GM19467 (cell line): ENCODE data around the gene TOMM6.
"Not testable (repeated sequence)": the region's sequence is repeated elsewhere in the genome, so short reads cannot be mapped to it uniquely, and the experiment has no call there.

Experiments used
- ATAC-seq: cut with Tn5 transposase; IDR thresholded peaks from one replicate; pipeline ENCODE4 v1.9.1; 2021; ENCODE audit warnings: mild to moderate bottlenecking, moderate library complexity; ENCODE audit not compliant: unreplicated experiment

TOMM6 gene

GRCh38 chr6:41759905-41760579 lies 27.5 kb upstream of the TOMM6 start:
- ATAC-seq, result no peak

DNA sequence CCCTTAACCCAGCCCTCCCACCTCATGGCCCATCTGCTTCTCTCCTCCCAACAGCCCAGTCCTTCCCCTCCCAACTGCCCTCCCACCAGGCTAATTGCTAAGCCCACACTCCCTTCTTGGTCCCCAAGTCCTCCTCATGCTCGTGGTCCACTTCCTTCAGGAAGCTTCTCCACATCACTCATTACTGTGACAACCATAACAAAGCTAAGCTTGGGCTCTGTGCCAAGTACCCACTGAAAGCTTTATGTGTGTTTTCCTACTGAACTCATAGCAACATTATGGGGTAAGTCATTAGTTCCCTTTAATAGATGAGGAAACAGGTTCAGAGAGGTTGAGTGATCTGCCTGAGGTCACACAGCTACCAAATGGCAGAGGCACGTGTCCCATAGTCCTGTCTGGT lies 24.0 kb upstream of the TOMM6 start:
- no peak for ATAC-seq

DNA sequence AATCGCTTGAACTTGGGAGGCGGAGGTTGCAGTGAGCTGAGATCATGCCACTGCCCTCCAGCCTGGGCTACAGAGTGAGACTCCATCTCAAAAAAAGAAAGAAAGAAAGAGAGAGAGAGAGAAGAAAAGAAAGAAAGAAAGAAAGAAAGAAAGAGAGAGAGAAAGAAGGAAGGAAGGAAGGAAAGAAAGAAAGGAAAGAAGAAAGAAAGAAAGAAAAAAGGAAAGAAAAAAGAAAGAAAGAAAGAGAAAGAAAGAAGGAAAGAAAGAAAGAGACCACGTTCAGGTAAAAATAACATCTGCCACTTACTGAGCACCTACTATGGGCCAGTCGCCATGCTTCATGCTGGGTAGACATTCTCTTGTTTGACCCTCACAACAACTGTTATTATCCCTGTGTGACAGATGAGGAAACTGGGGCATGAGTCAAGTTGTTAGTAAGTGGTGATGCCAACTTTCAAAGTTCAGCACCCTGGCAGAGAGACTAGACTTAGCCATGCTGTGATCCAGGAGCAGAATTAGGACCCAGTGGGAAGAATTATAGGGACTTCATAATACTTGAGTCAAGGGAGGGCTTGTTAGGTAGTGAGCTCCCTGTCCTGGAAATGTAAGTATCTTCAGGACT lies 21.3 kb upstream of the TOMM6 start:
- ATAC-seq, result not testable (repeated sequence)

DNA sequence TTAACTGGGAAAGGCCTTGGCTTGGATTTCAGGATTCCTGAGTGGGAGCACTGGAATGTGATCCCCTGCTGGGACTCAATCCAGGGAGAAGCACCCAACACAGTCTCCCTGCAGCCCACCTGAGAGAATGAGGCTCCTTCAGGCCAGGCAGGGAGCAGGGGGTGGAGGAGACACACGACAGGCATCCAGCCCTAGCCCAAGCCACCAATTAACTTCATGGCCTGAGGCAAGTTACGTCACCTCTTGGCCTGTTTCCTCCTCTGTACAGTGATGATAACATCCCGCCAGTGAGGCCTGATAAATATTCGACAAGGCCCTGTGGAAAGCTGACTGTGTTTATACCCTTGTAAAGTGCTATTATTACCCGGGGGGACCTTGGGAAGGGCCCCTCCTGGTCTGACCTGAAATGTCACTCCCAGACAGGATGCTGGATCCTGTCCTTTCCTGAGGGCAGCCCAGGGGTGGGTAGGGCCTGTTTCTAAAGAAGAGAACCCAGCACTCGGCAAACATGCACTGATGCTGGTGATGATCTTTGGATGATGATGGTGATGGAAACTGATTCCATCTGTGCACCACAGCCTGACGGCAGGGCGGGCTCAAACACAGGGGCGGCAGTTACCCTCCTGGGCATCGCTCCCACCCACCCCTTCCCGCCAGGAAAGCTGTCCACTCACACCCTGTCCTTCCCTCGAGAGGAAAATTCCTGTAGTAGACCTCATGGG lies 20.2 kb upstream of the TOMM6 start:
- no peak for ATAC-seq

DNA sequence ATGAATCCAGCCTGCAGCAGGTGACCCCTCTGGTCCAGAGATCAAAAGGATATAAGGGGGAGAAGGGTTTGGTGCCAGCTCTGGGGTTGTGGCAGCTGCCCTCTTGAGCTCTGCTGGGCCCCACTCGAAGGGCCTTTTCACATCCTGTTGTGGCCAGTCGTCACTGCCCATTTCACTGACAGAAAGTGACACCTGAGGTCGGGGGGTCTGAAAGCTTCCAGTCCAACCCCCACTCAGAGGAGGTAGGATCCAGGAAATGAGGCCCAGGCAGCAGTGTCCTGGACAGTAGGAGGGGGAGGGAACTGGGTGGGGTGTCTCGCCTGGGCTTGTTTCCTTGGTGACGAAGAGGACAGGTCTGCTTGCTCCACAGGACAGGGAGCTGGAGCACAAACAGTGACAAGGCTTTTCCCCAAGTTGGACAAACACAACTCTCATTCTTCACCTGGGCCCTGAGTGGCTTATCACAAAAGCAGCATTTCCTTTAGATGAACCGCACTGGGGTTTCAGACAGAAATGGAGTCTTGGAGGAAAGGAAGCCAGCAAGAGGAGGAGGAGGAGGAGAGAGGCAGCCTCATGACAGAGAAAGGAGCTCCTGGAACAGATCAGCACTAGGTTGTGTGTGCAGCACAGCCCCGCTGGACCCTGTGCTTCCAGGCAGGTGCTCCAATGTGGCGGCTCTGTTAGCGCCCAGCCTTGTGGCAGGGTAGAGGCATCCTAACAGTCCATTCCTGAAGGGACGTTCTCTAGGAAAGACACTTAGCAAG lies 18.8 kb upstream of the TOMM6 start:
- no peak for ATAC-seq

DNA sequence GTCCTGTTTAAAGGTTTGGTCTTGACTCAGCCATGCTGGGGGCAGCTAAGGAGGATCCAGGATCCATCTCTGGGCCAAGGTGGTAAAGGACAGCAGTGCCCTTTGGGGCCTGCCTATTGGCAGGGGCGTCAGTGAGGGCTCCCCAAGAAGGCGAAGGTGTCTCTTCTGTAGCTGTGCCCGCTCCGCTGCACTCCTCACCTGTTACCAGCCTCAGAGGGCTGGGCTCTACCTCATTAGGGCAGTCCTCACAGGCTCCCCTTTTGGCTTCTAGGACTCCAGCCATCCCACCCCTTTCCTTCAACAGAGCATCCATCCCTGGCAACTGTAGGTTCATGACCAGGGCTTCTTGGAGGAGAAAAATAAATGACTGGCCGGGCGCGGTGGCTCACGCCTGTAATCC lies 18.1 kb upstream of the TOMM6 start:
- no peak for ATAC-seq

- ATAC-seq, result no peak
These were observed 17.0 kb upstream of the TOMM6 start for GRCh38 chr6:41770381-41771057.

DNA sequence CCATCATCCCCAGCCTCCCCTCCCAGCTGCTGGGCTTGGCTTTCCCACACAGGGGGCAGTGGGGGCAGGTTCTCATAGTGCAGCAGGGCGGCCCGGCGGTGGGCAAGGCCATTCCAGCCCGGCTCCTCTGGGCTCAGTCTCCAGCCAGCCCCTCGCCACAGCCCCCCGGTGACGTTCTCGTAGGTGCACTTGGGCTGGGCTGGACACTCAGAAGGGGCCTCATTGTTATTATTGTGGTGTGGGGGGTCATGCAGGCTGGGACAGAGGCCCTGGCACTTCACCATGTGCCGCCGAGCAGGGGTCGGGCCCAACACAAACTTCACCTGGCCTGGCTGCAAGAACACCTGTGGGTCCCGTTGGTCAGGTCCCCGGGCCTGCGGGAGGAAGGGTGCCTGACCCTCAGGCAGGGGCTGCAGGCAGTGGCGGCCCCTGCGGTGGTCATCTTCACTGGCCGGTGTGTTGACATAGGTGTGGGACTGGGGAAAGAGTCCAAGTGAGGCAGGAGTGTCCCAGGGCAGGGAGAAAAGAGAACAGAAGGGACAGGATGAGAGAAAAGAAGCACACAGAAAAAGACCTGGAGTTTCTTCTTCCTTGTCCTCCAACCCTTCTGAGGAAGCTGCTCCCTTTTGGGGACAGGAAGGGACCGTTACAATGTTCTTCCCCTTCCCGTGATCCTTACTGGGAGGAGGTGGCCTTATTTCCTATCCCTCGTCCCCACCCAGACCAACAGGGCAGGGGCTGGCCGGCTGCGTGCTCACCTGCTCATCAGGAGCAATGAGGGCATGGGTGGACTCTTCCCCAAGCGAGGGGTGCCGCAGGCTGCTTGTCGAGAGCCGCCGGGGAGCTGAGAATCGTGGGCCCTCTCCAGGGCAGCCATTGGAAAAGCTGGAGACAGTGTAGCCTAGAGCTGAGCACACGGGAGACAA lies 16.2 kb upstream of the TOMM6 start:
- no peak for ATAC-seq

DNA sequence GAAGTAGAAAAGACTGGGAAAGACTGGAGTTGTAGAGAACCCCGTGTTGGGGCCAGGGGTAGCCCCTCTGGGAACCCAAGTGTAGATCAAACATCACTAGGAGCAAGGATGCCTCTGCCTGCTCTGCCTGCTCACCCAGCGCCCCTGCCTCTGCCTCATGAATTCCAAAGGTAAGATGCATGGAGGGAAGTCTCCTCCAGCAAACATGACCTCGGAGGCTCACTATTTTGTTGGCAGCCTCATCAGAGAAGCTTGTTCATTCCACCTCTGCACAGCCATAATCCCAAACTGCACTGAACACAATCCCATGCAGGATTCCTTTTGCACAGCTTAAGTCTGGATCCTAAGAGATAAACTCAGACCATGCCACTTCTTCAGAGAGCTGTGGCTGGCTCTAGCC lies 12.7 kb upstream of the TOMM6 start:
- ATAC-seq, result no peak

DNA sequence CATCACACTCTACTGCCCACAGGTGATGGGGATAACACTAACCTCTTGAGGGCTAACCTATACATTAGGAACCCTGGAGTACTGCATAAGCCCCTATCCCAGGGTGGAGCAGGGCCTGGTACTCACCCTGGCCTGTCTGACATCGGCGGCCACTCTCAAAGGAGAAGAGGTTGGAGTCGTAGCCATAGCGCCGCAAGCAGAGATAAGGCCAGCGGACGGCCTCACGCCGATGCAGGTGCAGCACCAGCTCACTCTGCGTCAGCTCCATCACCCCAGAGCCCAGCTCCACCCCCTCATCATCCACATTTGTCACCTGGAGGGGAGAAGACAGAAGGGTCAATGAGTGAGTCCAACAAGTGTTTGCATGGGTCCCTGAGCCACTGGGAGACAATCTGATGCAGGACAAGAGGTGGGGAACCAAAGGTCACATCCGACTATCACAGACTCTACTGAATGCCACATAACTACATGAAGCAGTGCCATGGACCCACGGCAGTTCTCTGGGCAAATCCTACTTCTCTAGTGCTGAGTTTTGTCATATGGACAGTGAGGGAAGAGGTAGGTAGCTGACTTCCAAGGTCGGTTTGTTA lies 12.1 kb upstream of the TOMM6 start:
- ATAC-seq, result no peak

DNA sequence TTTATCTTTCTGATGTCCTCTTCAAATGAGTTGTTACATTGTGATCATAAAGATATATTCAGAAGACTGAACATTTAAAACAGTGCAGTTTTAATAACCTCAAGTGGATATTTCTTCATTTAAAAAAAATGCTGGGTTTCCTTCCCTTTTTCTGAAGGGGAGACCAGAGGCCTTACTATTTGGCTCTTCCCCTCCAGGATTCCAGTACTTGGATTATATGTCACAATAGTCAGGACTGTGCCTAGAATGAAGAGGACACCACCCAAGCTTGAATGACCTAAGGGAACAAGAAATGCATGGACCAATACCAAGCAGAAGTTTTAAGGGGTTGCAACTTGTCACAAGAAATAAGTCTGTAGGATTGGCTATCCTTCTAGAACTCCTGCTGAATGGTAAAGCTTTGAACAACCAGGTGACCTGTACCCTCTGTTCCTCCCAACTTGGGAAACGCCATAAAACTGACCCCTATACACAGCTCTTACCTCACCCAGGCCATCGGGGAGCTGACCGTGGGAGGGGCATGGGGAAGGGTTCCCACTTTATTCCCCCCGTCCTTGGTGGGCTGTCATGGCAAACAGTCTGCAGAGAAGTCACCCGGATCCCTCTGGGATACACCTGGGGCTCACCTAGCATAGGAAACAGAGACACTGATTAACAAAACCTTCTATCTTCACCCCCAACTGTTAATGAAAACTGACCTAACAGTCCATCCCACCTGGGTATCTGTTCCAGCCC lies 9.8 kb upstream of the TOMM6 start:
- no peak for ATAC-seq

DNA sequence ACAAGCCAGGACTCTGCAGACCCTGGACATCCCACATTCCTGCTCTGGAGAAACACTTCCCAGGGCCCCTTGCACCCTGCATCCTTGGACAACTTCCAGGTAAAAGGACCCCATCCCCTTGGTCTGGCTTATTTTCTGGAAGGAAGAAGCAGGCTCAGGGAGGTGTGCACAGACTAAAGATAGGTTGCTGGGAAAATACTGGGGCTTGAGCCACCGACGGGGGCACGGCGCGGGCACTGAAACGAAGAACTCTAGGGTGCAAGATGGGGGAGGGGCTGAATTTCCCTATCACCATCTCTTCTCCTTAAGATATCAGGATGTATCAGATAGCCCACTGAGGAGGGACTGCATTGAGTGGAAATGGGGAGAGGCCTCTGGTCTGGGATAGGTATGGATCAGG lies 8.6 kb upstream of the TOMM6 start:
- no peak for ATAC-seq

DNA sequence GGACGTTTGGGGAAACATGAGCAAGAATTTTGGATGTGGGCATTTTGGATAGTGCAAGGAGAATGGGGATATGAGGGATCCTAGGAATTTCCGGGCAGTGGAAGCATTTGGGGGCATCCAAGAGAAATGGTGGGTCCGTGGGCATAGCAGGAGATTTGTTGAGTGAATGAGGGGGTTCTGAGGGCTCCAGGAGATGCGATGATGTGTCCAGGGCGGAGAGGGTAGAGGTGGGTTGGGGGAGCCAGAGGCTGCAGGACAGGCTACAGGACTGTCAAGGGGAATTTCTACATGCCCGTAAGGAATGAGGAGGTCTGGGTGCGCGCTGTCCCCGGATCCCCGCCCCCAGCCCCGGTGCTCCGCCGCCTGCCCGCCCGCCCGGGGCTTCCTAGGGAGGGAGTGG lies 8.2 kb upstream of the TOMM6 start:
- peak; percentile 5 for ATAC-seq

DNA sequence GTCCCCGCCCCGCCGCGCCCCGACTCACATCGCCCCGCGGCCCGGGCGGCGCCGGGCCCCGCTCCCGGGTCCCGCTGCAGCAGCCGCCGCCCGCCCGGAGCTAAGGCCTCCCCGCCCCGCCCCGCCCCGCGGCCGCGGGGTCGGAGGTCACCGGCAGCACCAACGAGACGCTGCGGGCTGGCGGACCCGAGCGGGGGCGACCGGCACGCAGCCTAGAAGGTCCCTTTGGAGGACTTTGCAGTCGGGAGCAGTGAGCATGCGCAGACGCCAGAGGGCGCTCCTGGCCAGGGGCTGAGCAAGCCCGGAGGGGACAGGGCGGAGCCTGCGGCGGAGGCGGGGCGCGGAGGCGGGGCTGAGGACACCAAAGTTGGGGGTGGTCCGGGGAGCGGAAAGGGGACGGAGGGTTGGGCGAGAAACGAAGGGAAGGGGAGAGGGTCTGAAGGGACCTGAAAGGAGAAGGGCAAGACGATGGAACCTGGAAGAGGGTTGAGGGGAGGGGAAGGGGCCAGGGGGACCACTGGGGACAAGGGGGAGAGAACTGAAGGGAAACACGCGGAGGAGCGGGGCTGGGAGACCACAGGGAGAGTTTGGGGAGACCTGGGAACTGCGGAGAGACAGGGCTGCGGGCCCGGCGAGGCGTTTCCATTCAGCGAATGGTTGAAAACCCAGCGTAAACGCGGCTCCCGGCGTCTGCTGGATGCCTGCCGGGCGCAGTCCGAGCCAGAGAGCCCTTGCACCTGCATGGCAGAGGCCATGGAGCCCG lies 7.5 kb upstream of the TOMM6 start, which contains the start of gene FRS3:
FRS3 (minus strand) TSS at position 113 of the 763 bp plus-strand sequence. CDS start 2,913 bp downstream, outside the sequence.
- peak; percentile 91 for ATAC-seq

DNA sequence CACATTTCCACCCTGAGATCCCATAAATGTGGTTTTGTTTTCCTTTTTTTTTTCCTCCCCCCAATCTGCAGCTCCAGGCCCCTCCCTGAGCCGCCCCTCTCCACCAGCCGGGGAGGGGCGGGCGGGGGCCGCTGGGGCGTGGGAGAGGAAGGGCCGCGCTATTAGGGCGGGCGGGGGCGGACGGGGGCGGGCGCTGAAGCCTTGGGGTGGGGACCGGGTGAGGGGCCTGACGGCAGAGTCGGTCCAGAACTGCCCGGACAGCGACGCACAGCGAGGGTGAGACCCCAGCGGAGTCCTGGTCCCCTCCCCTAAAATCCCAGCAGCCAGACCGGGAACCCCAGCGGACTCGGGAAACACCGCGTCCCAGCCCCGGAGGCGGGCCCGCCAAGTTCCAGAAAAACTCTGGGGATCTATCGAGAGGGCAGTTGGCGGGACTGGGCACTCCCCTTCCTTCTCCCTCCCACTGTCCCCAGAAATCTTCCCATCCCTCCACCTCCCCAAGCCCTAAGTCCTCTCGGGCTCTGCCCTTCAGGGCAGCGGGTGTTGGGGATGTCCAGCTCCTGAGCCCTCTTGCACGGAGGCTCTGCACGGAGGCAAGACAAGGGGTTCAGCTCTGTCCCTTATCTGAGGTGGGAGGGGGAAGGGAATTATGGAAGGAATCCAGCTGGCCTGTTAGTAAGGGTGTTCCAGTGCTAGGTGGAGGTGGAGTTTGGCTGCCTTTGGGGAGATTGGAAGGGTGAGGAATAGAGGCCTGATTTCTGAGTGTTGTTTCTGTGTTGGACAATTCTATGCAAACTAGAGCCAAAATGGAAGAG lies 6.7 kb upstream of the TOMM6 start, which contains the start of gene PRICKLE4:
PRICKLE4 (plus strand) TSS at position 232 of the 815 bp plus-strand sequence. CDS start 2,692 bp downstream, outside the sequence.
- no peak for ATAC-seq

DNA sequence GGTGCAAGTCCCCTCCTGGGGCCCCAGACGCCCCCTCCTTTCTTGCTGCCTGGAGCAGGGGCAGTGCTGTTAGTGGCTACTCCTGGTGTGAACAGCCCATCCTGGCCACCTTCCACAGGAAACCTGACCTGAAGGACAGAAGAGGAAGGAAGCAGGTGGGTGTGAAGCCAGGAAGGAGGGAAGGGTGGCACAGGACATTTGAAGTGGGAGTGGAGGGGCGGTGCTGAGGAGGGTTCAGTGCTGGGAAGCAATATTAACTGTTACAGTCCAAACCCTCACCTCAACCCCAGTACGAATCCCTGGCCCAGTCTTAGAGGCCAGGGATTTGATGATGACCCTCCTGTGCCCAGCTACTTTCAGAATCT lies 6.1 kb upstream of the TOMM6 start:
- no peak for ATAC-seq
